Measurements from ENCODE around the gene PTPRG.

The PTPRG gene

DNA sequence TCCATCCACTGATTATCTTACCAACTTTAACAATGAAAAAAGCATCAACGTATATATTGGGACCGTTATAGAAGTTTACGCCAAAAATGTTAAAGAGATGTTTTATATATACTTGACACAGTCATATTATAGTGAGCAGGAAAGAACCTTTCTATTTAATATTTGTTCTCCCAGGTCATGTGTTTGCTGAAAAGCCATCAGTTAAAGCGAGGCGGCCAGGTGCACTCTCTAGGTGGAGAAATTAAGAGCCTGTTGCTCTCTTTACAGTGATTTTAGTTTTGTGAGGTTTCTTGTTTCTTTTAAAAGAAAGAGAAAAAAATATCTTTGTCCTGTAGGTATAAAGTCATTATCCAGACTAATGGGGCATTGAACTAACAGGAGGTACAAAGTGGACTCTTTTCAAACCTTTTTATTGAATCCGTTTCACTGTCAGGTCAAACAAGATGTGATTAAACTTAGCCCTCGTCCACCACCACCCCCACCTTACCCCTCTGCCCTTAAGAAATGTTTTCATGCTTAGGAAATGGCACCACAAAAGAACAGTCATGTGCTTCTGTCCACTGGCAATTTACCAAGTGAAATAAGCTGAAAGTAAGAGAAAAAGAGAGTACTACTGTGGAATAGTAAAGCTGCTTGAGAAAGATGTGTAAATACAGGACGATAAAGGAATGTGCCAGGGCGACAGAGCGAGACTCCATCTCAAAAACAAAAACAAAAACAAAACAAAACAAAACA lies 279.9 kb downstream of the PTPRG start:
- no peak for DNase-seq

DNA sequence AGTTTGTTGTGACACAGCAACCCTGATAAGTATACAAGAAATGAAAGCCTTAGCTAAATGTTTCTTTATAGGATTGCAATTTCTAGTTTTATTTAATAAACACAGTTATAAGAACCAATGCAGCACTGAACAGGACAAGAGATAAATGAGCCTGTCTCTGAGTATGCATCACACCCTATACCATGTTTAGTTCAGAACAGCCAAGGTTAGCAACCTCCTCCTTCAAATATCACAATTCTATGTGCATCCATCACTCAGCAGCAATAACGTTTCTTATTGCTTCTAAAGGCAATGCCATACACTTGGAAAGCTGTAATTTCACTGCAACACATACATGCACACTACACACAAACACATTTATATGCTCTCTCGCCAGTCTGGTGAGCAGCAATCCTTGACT lies 280.6 kb downstream of the PTPRG start:
- no peak for DNase-seq

DNA sequence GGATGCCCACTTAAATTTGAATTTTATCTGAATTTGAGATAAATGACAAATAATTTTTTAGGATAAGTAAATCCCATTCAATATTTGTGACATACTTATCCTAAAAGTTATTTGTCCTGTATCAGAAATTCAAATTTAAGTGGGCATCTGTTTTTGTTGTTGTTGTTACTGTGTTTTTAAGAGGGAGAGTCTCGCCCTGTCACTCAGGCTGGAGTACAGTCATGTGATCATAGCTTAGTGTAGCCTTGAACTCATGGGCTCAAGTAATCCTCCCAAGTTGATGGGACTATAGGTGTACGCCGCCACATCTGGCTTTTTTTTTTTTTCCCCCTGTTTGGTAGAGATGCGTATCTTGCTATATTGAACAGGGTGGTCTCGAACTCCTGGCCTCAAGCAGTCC lies 283.0 kb downstream of the PTPRG start:
- no peak for DNase-seq

DNA sequence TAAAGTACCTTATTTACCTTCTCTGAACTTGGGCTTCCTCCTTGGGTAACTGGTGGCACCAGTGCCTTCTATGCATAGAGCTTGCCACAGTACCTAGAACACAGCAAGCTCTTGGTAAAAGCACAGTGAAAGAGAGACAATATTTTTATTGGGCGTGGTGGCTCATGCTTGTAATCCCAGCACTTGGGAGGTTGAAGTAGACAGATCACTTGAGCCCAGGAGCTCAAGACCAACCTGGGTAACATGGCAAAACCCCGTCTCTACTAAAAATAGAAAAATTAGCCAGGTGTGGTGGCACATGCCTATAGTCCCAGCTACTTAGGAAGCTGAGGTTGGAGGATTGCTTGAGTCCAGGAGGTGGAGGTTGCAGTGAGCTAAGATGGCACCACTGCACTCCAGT lies 285.1 kb downstream of the PTPRG start:
- DNase-seq: no peak

DNA sequence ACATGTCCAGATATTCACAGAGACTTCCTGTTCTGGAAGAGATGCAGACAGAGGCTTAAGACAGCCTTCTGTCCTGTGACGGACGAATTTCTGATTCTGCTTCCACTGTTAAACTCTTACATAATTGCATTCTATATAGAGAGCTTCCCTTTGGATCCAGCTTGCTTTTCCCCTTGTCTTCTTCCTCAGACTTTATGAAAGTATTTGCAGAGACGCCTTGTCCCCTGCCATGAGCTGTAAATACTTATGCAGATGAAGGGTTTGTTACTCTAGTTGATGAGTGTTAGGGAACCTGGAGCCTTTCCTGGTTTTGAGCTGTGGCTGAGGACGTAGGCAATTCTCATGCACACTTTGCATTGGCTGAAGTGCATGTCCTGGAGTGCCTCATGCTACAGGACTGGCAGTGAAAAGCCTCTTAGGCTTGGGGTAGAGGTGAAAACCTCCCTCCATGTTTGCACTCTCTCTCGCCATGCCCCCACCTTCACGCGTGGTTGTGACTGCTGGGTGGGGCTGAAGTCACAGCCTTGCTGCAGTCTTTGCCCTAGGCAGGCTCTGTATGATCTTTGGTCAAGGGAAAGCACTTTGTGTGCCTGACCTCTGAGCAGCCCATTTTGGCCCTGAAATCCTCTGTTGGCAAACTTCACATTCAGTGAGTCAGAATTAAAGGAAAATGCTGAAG lies 286.6 kb downstream of the PTPRG start:
- DNase-seq: no peak

DNA sequence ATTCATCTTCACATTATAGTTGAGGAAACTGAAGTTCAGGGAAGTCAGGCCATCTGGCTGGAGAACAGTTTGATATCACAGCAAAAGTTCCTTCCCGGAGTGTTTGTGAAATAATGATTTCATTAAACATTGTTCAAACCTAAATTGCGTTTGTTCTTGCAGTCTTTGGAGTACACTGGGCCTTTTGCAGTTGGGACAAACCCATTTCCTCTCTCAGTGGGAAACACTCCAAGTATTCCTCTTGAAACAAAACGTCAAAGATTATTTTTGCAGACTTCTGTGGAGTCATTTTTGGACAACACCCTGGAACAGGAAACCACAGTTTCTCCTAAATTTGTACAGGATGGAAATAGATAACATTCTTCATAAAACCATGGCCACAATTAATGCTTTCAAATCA lies 287.5 kb downstream of the PTPRG start:
- no peak for DNase-seq

DNA sequence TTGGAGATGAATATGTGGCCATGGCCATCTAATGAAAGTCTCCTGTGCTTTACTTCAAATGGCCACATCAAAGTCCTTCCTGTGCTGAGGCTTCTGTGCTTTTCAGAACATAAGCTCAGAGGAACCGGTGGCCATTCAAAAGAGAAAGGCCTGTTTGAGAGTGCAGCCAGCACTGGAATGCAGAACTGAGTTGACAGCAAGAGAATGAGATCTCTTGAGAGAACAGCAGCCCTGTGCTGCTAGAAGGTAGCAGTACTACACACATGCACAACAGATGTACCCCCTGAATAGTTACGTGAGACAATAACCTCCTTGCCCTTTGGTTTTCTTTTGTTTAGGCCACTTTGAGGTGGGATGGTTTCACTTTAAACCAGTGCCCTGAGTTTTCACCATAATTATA lies 292.5 kb downstream of the PTPRG start:
- no peak for DNase-seq

DNA sequence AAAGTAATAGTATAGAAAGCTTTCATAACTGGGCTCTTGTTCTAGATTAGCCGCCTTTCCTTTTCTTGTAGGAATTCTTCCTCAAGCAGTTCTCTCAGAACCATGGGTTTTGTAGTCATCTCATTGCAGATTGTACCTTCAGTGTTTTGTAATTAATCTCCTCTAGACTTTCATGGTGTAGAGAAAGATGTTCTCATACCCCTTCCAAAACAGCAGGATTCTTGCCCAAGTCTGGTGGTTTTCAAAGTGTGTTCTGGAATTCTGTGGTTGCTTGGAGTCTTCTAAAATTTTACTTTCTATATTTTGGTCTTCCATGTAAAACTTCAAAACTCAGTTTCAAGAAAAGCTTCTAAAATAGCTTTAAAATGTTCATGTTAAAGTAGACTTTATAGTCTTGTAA lies 293.8 kb downstream of the PTPRG start:
- no peak for DNase-seq

DNA sequence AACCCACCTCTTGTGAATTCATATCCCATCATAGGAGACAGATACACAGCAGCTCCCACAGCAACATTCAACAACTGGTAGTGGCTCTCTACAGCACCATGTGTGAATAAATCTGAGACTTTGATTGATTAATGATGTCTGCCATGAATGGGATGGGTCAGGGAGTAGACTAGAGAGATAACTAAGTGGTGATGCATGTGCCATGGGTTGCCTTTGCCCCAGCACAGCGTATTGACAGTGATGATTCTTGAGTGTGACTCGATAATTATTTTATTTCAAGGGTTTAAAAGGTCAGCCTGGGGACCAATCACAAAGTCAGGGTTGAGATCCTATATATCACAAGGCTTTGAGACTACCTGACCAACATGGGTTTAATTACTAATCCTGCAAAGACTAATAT lies 295.9 kb downstream of the PTPRG start:
- DNase-seq: no peak

DNA sequence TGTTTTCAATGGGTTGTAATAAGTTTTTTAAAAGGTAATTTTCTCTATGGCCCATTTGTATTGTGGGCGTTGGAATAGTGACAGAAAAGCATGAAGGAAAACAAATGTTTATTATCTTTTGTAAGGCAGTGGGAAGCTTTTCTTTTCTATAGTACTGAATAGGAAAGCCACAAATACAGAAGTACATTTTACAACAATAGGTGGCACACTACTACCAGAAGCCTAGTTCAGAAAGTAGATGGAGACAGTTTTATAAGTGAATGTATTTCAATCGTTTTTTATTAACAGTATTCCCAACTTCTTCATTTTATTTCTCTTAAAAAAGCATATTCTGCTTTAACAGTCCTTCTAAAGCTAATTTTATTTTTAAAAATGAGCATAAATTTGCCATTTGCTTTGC lies 296.7 kb downstream of the PTPRG start:
- DNase-seq: no peak

DNA sequence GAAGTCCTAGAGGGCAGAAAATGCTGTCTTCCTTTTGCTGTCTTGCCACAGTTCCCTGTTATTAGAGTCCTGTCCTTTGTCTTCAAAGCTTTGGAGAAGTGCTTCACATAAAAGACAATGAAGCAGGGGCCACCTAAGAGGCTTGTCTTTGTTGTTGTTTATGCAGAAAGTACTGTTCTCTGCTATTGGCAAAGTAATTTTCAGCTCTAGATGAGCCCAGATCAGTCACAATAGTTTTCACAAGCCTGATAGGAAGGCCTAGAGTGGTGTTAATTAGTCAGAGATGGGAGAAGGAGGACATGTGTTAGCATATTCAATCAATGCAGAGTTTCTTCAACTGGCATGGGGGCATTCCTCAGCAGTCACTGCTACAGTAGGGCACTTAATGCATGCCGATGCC lies 300.0 kb downstream of the PTPRG start:
- DNase-seq: no peak

DNA sequence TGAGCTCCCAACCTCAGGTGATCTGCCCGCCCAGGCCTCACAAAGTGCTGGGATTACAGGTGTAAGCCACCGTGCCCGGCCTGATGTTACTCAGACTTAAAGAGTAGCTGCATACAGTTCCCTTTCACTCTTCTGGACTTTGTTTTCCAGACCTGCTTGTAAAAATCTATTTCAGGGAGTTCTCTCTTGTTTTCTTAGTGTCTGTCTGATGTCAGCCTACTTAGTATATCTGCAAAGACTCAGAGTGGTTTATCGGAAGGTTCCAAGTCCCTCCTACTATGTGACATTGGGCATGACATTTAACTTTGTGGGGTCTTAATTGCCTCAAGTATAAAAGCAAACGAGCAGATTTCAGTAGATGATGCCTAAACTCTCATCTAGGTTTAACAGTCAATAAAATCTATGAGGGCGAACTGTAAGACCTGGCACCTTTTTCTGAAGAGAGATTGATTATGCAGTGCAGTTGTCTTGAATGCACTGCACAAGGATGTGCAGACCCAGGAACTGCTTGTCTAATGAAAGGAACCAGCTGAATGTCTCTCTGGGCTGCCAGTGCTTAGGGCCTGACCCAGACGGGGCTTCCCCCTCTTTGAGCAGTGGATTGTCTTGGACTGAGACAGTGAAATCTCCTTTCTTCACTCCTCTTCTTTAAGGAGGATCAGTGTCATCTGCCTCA lies 301.4 kb downstream of the PTPRG start:
- no peak for DNase-seq

DNA sequence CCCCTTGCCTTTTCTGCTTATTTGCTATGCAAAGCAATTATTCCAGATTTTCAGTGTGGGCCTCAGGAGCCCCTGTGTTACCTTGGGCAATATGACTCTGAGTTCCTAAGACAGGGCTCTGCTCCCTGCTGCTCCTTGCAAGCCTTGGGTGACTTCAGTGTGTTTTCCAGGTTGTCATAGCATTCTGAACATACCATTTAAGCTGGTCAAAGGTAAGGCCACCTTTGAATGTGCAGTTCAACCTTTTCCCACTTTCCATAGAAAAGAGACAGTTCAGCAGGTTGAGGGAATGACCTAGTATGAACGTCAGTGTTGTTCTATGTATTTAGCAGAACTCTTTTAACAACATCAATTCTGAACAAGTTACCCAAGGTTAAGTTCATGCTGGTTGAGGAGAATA lies 302.2 kb downstream of the PTPRG start:
- no peak for DNase-seq

DNA sequence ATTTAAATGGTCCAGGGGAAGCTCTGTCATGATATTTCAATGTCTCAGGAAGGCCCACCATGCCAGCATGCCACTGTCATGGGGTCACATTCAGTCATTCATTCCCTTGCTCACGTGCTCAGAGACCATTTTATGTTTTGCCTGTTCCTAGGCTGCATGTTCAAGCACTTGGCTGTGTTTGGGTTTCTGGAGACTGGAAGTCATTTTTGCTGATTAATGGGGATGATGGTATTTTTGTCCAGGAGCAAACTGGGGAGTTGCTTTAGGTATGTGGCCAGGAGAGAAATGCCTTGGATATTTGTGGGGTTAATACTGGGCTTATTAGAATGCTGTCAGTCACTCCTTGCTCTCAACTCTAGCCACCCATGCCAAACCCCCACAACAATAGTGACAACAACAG lies 303.5 kb downstream of the PTPRG start:
- DNase-seq: no peak

DNA sequence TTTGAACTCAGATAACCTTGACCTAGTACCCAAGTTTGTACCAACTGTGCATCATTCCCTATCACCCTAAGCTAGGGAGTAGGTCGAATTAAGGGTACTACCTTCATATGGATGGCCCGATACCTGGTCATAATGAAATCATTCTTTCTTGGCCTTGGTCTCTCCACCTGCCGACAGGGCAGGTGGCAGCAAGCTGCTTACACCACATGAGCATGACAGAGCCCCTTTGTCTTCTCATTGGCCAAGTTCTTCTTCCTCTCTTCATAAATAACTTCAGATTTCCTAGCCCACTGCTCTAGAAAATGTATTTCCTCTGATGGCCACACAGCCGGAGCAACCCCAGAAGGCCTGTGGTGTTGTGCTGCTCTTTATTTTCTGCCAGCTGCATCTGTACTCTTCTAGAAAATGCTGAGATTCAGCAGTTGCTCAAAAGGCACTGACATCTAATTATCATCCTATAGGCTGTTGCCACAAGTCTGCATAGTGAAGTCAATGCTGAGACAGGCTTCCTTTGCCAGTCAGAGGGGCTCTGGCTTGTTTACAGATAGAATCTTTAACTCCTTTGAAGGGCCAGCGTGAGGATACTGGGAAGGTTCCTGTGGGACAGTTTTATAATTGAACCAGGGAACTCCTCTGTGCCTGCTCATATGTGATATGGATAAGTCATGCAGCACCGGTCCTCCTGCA lies 304.2 kb downstream of the PTPRG start:
- DNase-seq: no peak

DNA sequence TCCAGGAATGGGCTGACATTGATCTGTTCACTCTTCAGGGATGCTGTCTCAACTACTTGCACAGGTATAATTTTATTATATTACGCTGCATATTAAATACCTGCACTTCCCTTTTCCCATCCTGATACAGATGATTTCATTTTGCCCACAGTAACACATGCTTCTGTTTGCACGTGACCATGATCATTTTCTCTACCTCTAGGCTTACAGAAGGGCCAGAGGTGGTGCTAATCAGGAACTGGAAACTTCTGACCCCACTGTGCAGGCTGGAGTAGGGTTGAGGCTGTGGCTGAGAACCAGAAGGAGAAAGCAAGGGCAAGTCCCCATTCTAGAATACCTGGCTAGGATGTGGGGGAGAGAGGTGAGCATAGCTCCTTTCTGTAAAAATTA lies 304.8 kb downstream of the PTPRG start:
- DNase-seq: no peak

DNA sequence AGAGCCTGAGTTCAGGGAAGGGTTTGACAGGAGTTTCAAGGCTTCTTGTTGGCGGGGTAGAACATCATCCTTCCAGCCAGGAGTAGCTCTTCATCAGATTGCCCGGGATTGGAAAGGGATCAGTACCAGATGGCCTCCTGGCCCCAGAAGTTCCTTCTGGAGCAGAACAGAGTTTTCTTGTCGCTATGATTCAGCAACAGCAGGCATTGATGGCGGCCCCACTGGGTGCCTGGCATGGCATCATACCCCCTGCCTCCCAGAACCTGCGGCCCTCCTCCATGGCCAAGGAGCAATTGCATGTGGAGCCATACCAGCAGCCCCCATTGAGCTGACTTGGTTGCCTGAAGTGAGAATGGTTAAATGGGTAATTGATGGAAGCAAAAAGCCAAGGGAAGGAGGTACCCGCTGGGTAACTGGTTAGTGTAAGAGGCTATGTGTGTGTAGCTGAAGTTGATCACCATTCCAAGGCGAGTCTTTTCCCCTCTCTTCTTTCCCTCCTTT lies 305.6 kb downstream of the PTPRG start:
- DNase-seq: no peak

DNA sequence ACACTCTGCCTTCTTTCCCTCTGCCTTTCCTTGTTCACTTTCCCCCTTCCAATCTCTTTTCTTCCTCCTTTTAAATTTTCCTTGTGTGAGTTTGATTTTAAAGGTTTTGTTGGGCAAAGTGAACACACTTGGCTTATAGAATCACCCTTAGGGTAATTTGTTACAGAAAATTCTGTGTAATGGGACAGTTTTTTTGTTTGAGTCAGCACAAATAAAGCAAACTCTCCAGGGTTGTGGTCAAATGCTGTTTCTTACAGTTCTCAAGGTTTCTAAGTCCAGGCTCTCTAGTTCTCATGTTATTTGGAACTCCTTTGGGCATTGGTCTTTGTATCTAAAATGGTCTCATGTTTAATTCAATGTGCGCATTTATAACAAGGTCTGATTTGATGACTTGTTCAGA lies 307.1 kb downstream of the PTPRG start:
- DNase-seq: no peak

DNA sequence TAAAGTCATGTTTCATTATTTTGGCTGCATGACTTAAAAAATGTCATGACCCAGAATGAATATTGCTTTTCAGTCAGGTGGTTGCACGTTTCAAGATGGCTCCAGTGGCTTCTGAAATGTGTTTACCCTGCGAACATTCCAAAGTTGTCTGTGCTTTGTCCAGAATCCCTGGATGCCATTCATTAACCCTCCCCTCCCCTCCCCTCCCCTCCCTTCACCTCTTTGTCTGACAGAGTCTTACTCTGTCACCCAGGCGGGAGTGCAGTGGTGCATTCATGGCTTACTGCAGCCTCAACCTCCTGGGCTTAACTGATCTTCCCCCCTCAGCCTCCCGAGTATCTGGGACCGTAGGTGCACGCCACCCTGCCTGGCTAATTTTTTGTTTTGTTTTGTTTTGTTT lies 308.0 kb downstream of the PTPRG start:
- DNase-seq: no peak

DNA sequence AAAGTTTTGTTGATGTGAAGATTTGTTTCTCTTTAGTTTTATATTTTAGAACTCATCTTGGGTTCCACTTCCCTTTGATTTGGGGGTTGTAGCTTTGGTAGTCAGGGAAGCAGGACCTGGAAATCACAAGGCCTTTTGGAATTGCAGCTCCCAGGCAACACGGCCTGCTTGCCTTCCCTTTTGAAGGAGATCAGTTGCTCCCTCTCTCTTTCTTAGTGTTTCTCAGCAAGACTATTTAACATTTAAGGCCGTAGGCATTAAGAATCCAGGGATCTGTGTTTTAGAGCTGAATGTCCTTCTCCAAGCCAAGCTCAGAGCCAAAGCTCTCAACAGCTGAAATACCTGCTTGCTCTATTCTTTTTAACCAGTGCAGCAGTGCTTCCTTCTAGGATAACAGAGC lies 310.3 kb downstream of the PTPRG start:
- DNase-seq: no peak

DNA sequence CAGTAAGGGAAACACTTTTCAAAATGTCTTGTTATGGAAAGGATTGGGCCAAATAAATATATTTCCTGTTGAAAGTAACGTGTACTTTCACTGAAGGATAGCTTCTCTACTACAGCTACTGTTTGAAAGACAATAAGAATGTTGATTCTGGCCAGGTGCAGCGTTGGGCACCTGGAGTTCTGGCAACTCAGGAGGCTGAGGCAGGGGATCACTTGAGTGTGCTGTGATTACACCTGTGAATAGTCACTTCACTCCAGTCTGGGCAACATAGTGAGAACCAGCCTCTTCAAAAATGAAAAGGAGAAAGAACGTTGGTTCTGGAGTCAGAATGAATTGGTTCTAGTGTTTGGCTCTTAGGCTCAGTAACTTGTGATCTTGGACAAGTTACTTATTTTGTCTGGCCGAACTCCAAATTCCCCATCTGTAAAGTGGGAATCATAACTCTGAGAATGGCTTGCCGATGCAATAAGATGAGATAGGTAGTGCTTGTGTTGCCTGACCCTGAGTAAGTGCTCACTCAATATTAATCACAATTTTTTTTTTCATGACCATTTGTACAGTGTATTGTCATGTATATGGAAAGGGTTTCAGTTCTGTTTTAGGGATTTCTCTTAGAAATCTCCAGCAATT lies 310.8 kb downstream of the PTPRG start:
- DNase-seq: no peak

DNA sequence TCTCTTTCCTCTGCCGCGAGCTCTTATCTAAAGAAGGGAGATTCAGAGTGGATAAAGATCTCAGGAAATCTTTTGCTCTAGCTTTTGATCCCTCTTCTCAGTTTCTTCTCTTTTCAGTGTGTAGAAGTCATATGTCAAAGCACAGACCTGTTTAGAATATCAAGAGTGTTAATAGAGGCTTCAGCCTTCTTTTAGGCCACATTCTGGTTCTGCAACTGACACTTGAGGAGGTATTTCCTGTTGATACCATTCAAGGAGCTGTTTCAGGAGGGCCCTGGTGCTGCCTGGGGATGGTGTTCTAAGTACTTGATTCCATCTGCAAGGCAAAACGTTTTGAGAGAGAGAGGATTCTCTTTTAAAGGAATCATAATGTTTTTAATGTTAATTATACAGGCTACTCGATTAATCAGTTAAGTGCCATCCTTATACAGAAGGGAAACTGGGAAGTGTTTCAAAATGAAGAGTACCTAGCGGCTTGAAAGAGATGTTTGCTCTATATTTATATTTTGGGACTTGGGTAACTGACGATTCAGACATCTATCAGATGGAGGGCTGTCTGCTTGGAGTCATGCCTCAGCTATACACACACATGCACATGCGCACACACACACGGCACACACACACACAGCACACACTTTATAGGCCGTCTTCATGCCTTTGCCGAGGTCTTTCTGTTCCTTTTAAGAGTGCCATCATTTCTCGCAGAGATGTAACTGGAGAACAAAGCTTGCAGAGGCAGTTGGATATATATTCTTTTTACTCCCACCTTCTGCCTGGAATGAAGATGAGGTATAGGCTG lies 313.9 kb downstream of the PTPRG start:
- no peak for DNase-seq
